Left renal cortex interstitium (tissue), 4 donors: ENCODE measurements around the gene PSMD6. TPM values are rescaled to one million over a fixed set of nuclear protein-coding genes. Genes with fewer than 3 reads are reported as not detected.

Source experiments
- DNase-seq, 4 donors: peaks; one replicate each; pipeline ENCODE4 v3.0.0-alpha.2; 2013; ENCODE audit warnings: low read depth in 4 of 4, low spot score in 2 of 4, missing footprints in 1 of 4
- polyA plus RNA-seq, 4 donors: library from polyadenylated mRNA; unstranded; fragments of 120-200 nt; gene quantifications; one replicate each; pipeline ENCODE4 v1.2.1, GENCODE V29; 2013; ENCODE audit not compliant: insufficient read length in 4 of 4

PSMD6 gene
- polyA plus RNA-seq, 4 donors = 109 to 132 (median 112) TPM

GRCh38 chr3:63980830-63981498, 42.3 kb downstream of the PSMD6 start:
- no peak for DNase-seq

GRCh38 chr3:63980019-63980418, 43.3 kb downstream of the PSMD6 start:
- DNase-seq = no peak

GRCh38 chr3:63979093-63979885, 44.0 kb downstream of the PSMD6 start:
- DNase-seq = no peak

- DNase-seq = no peak
Measured at GRCh38 chr3:63977893-63978292, 45.4 kb downstream of the PSMD6 start.

GRCh38 chr3:63976872-63977200, 46.5 kb downstream of the PSMD6 start:
- no peak for DNase-seq

GRCh38 chr3:63976161-63976871, 47.0 kb downstream of the PSMD6 start:
- no peak for DNase-seq

GRCh38 chr3:63975723-63976122, 47.6 kb downstream of the PSMD6 start:
- DNase-seq = no peak

- DNase-seq = no peak
Measured at GRCh38 chr3:63974451-63974850, 48.8 kb downstream of the PSMD6 start.

GRCh38 chr3:63973406-63973805, 49.9 kb downstream of the PSMD6 start:
- DNase-seq = no peak

- no peak for DNase-seq
Measured at GRCh38 chr3:63972987-63973386, 50.3 kb downstream of the PSMD6 start.

- DNase-seq = no peak
Measured at GRCh38 chr3:63972196-63972595, 51.1 kb downstream of the PSMD6 start.

- DNase-seq = no peak
Measured at GRCh38 chr3:63970631-63971475, 52.4 kb downstream of the PSMD6 start.

GRCh38 chr3:63969876-63970275, 53.4 kb downstream of the PSMD6 start:
- no peak for DNase-seq

GRCh38 chr3:63968612-63969350, 54.5 kb downstream of the PSMD6 start:
- no peak for DNase-seq

GRCh38 chr3:63967675-63968611, 55.4 kb downstream of the PSMD6 start:
- no peak for DNase-seq

GRCh38 chr3:63966871-63967270, 56.4 kb downstream of the PSMD6 start:
- DNase-seq = no peak

- DNase-seq = no peak
Measured at GRCh38 chr3:63966007-63966406, 57.3 kb downstream of the PSMD6 start.

- DNase-seq = no peak
Measured at GRCh38 chr3:63964681-63965485, 58.4 kb downstream of the PSMD6 start.
